Mesothelial cell of epicardium (in vitro differentiated cells): Measurements from ENCODE around the gene CBLIF. TPM values are rescaled to one million over a fixed set of nuclear protein-coding genes. Genes with fewer than 3 reads are reported as not detected.
"Not testable (repeated sequence)": the region's sequence is repeated elsewhere in the genome, so short reads cannot be mapped to it uniquely, and the experiment has no call there.

Experiments used
- DNase-seq, 2 experiments: peaks; one replicate each; pipeline ENCODE4 v3.0.0; 2021; ENCODE audit warnings: low spot score in 2 of 2; ENCODE audit not compliant: unreplicated experiment in 2 of 2
- H3K27ac Mint-ChIP-seq: 2 replicates; pipeline ENCODE4 v1.8.0; 2021; ENCODE audit warnings: mixed read lengths
- H3K27me3 Mint-ChIP-seq: 2 replicates; pipeline ENCODE4 v1.8.0; 2021; ENCODE audit warnings: low read depth, mixed read lengths
- H3K36me3 Mint-ChIP-seq: 2 replicates; pipeline ENCODE4 v1.8.0; 2021; ENCODE audit warnings: mixed read lengths
- H3K4me1 Mint-ChIP-seq: 2 replicates; pipeline ENCODE4 v1.8.0; 2021; ENCODE audit warnings: mixed read lengths
- H3K4me3 Mint-ChIP-seq: 2 replicates; pipeline ENCODE4 v1.8.0; 2021; ENCODE audit warnings: mild to moderate bottlenecking, moderate library complexity, mixed read lengths
- H3K9me3 Mint-ChIP-seq: 2 replicates; pipeline ENCODE4 v1.8.0; 2021; ENCODE audit warnings: mixed read lengths
- total RNA-seq: library from RNA; stranded (reverse); gene quantifications from 3 replicates; pipeline ENCODE4 v1.2.1, GENCODE V29; 2021
- TF ChIP-seq, protein P1 (sequence below): fragments of 200-600 bp; sonication (generic); IDR thresholded peaks from one replicate; pipeline ENCODE4 v1.5.0; 2021; ENCODE audit warnings: antibody characterized with exemption; ENCODE audit not compliant: unreplicated experiment

Gene CBLIF
- not detected in 3 replicates for total RNA-seq

DNA sequence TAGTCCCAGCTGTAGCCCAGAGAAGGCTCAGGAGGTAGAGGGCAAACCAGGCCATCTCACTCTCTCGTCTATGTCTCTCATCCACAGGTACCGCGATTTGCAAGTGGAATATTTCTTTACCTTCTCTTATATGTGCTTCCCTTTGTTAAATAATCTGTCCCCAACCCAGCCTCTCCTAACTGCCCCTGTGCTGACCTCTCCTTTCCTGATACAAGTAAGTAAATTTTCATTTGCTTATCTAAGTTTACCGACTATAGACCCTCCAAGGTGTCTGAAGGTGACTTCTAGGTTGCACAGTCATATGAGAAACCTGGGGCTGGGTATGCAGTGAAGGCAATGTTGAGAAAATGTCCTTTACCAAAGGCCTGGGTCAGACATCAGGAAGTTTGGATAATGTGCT is at the start of gene CBLIF:
TSS of gene CBLIF (minus strand) at position 101 of the 400 bp plus-strand sequence. CDS start at position 55, 46 bp downstream.
- Mint-ChIP-seq H3K27ac (no peak within 1 kb of the TSS), H3K36me3 (no peaks in the 10 kb centered on the region), H3K9me3 (no peaks in the 10 kb centered on the region), H3K4me1 (no peaks in the 10 kb centered on the region), H3K4me3 (no peak within 1 kb of the TSS), H3K27me3 (no peaks in the 10 kb centered on the region)
- no peak for DNase-seq
- TF ChIP-seq, protein P1, sequence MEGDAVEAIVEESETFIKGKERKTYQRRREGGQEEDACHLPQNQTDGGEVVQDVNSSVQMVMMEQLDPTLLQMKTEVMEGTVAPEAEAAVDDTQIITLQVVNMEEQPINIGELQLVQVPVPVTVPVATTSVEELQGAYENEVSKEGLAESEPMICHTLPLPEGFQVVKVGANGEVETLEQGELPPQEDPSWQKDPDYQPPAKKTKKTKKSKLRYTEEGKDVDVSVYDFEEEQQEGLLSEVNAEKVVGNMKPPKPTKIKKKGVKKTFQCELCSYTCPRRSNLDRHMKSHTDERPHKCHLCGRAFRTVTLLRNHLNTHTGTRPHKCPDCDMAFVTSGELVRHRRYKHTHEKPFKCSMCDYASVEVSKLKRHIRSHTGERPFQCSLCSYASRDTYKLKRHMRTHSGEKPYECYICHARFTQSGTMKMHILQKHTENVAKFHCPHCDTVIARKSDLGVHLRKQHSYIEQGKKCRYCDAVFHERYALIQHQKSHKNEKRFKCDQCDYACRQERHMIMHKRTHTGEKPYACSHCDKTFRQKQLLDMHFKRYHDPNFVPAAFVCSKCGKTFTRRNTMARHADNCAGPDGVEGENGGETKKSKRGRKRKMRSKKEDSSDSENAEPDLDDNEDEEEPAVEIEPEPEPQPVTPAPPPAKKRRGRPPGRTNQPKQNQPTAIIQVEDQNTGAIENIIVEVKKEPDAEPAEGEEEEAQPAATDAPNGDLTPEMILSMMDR: no peak

DNA sequence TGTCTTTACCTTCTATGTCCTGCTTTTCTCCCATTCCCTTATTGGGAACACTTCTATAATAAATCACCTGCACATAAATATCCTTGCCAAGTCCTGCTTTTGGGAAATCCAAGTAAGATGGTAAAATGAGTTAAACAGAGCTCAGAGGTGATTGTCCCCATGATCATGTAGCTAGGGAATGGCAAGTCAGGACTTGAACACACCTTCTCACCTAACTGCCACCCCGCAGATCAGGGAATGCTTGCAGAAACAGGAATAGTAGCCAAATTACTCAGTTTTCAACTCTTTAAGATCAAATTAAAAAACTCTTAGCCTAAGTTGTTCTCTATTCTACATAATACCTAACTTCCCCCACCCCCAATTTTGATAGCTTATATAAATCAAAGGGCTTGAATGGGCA is 49.3 kb upstream of the CBLIF start:
- H3K9me3 Mint-ChIP-seq: peaks cover 12% of the 10 kb centered on the region
- H3K4me3 Mint-ChIP-seq: no peak overlapping the region
- DNase-seq: no peak
- no peaks in the 10 kb centered on the region for H3K27me3 Mint-ChIP-seq
- TF ChIP-seq, protein P1: no peak
- H3K36me3 Mint-ChIP-seq: no peaks in the 10 kb centered on the region
- no peaks in the 10 kb centered on the region for H3K4me1 Mint-ChIP-seq
- no peak overlapping the region for H3K27ac Mint-ChIP-seq

DNA sequence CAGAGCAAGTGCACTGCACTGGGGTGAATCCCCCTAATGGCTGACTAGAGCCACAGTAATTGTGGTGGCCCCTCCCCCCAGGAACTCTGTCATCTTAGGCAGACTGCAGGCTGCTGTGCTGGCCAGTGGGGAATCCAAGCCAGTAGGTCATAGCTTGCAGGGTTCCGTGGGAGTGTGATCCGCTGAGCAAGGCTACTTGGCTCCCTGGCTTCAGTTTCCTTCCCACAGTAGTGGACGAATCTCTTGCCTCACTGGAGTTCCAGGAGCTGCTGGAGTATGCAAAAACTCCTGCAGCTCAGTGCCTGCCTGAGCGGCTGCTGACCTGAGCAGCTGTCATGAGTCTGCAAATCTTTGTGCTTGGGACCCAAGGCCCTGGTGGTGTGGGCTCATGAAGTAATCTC is 46.5 kb upstream of the CBLIF start:
- no peak for DNase-seq
- H3K36me3 Mint-ChIP-seq: no peaks in the 10 kb centered on the region
- H3K27me3 Mint-ChIP-seq: no peaks in the 10 kb centered on the region
- no peak overlapping the region for H3K27ac Mint-ChIP-seq
- no peak overlapping the region for H3K4me3 Mint-ChIP-seq
- H3K9me3 Mint-ChIP-seq: peaks cover 36% of the 10 kb centered on the region
- H3K4me1 Mint-ChIP-seq: no peaks in the 10 kb centered on the region
- TF ChIP-seq, protein P1: no peak

DNA sequence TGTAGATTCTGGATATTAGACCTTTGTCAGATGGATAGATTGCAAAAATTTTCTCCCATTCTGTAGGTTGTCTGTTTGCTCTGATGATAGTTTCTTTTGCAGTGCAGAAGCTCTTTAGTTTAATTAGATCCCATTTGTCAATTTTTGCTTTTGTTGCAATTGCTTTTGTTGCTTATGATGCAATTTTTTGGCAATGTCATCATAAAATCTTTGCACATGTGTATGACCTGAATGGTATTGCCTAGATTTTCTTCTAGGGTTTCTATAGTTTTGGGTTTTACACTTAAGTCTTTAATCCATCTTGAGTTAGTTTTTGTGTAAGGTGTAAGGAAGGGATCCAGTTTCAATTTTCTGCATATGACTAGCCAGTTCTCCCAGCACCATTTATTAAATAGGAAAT is 41.9 kb upstream of the CBLIF start:
- peaks cover 43% of the 10 kb centered on the region for H3K9me3 Mint-ChIP-seq

DNA sequence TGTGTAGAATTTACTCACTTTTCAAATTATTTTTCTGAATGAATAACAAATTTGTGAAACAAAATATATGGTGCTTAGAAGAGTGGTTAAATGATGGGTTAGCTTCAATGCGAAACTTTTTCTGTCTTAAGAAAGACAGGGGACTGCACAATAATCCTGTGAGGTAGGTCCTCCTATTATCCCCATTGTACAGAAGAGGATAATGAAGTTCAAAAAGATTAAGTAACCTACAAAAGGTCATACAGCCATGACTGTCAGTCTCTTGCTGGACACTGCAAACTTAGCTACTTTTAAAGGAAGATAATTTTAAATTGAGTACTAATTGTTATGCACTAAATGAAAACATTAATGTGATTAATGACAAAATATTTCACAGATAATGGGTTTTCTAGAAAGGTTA is 38.3 kb upstream of the CBLIF start:
- Mint-ChIP-seq H3K36me3 (no peaks in the 10 kb centered on the region), H3K27me3 (no peaks in the 10 kb centered on the region), H3K4me1 (no peaks in the 10 kb centered on the region), H3K27ac (no peak overlapping the region), H3K4me3 (no peak overlapping the region), H3K9me3 (peaks cover 21% of the 10 kb centered on the region)
- TF ChIP-seq, protein P1: no peak
- no peak for DNase-seq

More for the DNA sequence above, 41.9 kb upstream of the CBLIF start:
- not testable (repeated sequence) for DNase-seq, H3K4me3 Mint-ChIP-seq, H3K27me3 Mint-ChIP-seq, H3K4me1 Mint-ChIP-seq, H3K36me3 Mint-ChIP-seq, H3K27ac Mint-ChIP-seq

DNA sequence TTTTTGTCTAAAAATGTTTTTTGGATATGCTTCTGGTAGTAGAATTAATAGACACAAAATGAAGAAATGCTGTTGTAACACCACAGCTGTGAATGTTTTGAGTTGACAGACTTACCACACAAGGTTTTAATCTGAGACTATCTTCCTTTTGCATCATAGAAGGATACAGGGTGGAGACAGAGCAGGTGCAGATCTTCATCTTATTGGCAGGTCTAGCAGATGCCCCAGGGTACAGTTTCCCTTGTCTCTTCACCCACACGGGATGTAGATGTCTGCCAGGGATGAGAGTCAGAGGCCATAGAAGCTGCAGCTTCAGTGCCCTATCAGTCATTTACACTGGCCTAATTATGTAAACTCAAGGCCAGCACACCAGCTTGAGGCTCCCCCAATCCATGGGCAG is 34.3 kb upstream of the CBLIF start:
- Mint-ChIP-seq H3K9me3 (no peaks in the 10 kb centered on the region), H3K27ac (no peak overlapping the region), H3K4me3 (no peak overlapping the region), H3K27me3 (no peaks in the 10 kb centered on the region), H3K36me3 (no peaks in the 10 kb centered on the region), H3K4me1 (no peaks in the 10 kb centered on the region)
- DNase-seq: no peak
- TF ChIP-seq, protein P1: no peak
